GM12875 (cell line): ENCODE data around the gene VAV3.

Source experiments
- H3K4me3 ChIP-seq: one replicate; pipeline ENCODE4 v1.5.1; 2011; ENCODE audit warnings: low read depth, low read length, control low read depth
- CTCF ChIP-seq: IDR thresholded peaks from 2 replicates; pipeline ENCODE4 v1.5.1; 2011; ENCODE audit warnings: low read depth, mild to moderate bottlenecking, control low read depth, inconsistent platforms, low read length, moderate library complexity, borderline replicate concordance; ENCODE audit not compliant: insufficient read depth

Gene VAV3

GRCh38 chr1:107588321-107588720 lies 376.7 kb downstream of the VAV3 start:
- TF ChIP-seq CTCF = no peak
- no peak overlapping the region for H3K4me3 ChIP-seq

GRCh38 chr1:107575226-107575625 lies 389.8 kb downstream of the VAV3 start:
- TF ChIP-seq CTCF = no peak
- H3K4me3 ChIP-seq = no peak overlapping the region

GRCh38 chr1:107574044-107574443 lies 390.9 kb downstream of the VAV3 start:
- no peak overlapping the region for H3K4me3 ChIP-seq
- TF ChIP-seq CTCF = no peak

GRCh38 chr1:107572674-107573211 lies 392.2 kb downstream of the VAV3 start:
- H3K4me3 ChIP-seq = no peak overlapping the region
- TF ChIP-seq CTCF = no peak

- H3K4me3 ChIP-seq = no peak overlapping the region
- TF ChIP-seq CTCF = no peak
Observed at GRCh38 chr1:107570768-107571167, 394.2 kb downstream of the VAV3 start.

- TF ChIP-seq CTCF = no peak
Observed at GRCh38 chr1:107563441-107563840, 401.5 kb downstream of the VAV3 start.

GRCh38 chr1:107559881-107560280 lies 405.1 kb downstream of the VAV3 start:
- TF ChIP-seq CTCF = no peak
- no peak overlapping the region for H3K4me3 ChIP-seq

More at GRCh38 chr1:107563441-107563840, 401.5 kb downstream of the VAV3 start:
- no peak overlapping the region for H3K4me3 ChIP-seq
